Measurements from ENCODE around the gene TMOD2. TPM values are rescaled to one million over a fixed set of nuclear protein-coding genes. Genes with fewer than 3 reads are reported as not detected.

The TMOD2 gene
- total RNA-seq, 2 experiments from 2014 or later: 5.6 to 6.9 TPM

GRCh38 chr15:51721199-51721960 lies 30.0 kb upstream of the TMOD2 start:
- H3K4me1 Mint-ChIP-seq (ENCODE audit: low read depth): peaks cover 31% of the 10 kb centered on the region
- no peaks in the 10 kb centered on the region for H3K27me3 Mint-ChIP-seq
- ChIA-PET POLR2A (no interaction called here), CTCF (interaction anchor here (2.7 kb wide), 1 partner anchor 55 kb away, joined by 9 read pairs; no protein-coding TSS in a partner anchor)
- TF ChIP-seq CTCF (IDR thresholded peaks at IDR 0.05): no peak
- H3K36me3 Mint-ChIP-seq (ENCODE audit: low read depth): peaks cover 53% of the 10 kb centered on the region
- Histone ChIP-seq H3K27me3 (ENCODE audit: control insufficient read depth in 1 of 2, insufficient read depth in 2 of 2, low read length in 2 of 2) (no peaks in the 10 kb centered on the region), H3K9me3 (ENCODE audit: control insufficient read depth in 1 of 2, insufficient read depth in 1 of 2, low read length in 2 of 2) (no peaks in the 10 kb centered on the region), H3K4me3 (ENCODE audit: low read length) (no peak overlapping the region), H3K4me1 (ENCODE audit: insufficient read depth, low read length) (peaks cover 2% of the 10 kb centered on the region), H3K36me3 (ENCODE audit: insufficient read depth, low read length) (peaks cover 34% of the 10 kb centered on the region), H3K27ac (ENCODE audit: low read depth in 1 of 2, low read length in 2 of 2) (no peak overlapping the region)
- no peak for DNase-seq
- intact Hi-C loops (cut with DNase I, micrococcal nuclease): no loop called here
- H3K9me3 Mint-ChIP-seq: no peaks in the 10 kb centered on the region
- no peak overlapping the region for H3K4me3 Mint-ChIP-seq
- ATAC-seq (ENCODE audit: poor library complexity): no peak
- H3K27ac Mint-ChIP-seq: peak overlapping the region; percentile 13

- no peak overlapping the region for H3K4me3 Mint-ChIP-seq
Observed at GRCh38 chr15:51724199-51724598, 27.2 kb upstream of the TMOD2 start.

GRCh38 chr15:51724673-51725072 lies 26.7 kb upstream of the TMOD2 start:
- Histone ChIP-seq H3K9me3 (ENCODE audit: control insufficient read depth in 1 of 2, insufficient read depth in 1 of 2, low read length in 2 of 2) (no peaks in the 10 kb centered on the region), H3K27ac (ENCODE audit: low read depth in 1 of 2, low read length in 2 of 2) (no peak overlapping the region), H3K27me3 (ENCODE audit: control insufficient read depth in 1 of 2, insufficient read depth in 2 of 2, low read length in 2 of 2) (no peaks in the 10 kb centered on the region), H3K4me1 (ENCODE audit: insufficient read depth, low read length) (peaks cover 19% of the 10 kb centered on the region), H3K4me3 (ENCODE audit: low read length) (no peak overlapping the region), H3K36me3 (ENCODE audit: insufficient read depth, low read length) (peaks cover 34% of the 10 kb centered on the region)
- Mint-ChIP-seq H3K4me3 (no peak overlapping the region), H3K27me3 (no peaks in the 10 kb centered on the region), H3K36me3 (ENCODE audit: low read depth) (peaks cover 58% of the 10 kb centered on the region), H3K4me1 (ENCODE audit: low read depth) (peaks cover 48% of the 10 kb centered on the region), H3K9me3 (no peaks in the 10 kb centered on the region), H3K27ac (peak overlapping the region; percentile 62)
- DNase-seq: no peak
- intact Hi-C loops (cut with DNase I, micrococcal nuclease): no loop called here
- ChIA-PET POLR2A (interaction anchor here (2.6 kb wide), 1 partner anchor 13 kb away, joined by 14 read pairs; the partner anchor contains the start of gene LYSMD2), CTCF (no interaction called here)
- no peak for TF ChIP-seq CTCF (IDR thresholded peaks at IDR 0.05)
- ATAC-seq (ENCODE audit: poor library complexity): no peak

More at GRCh38 chr15:51724199-51724598, 27.2 kb upstream of the TMOD2 start:
- no peak for ATAC-seq (ENCODE audit: poor library complexity)
- Mint-ChIP-seq H3K27me3 (no peaks in the 10 kb centered on the region), H3K9me3 (no peaks in the 10 kb centered on the region), H3K27ac (peak overlapping the region; percentile 62), H3K36me3 (ENCODE audit: low read depth) (peaks cover 58% of the 10 kb centered on the region), H3K4me1 (ENCODE audit: low read depth) (peaks cover 47% of the 10 kb centered on the region)
- ChIA-PET POLR2A (interaction anchor here (1.0 kb wide), 1 partner anchor 13 kb away, joined by 3 read pairs; no protein-coding TSS in a partner anchor), CTCF (no interaction called here)
- peaks cover 19% of the 10 kb centered on the region for H3K4me1 ChIP-seq (ENCODE audit: insufficient read depth, low read length)
- H3K4me3 ChIP-seq (ENCODE audit: low read length): no peak overlapping the region
- no peaks in the 10 kb centered on the region for H3K27me3 ChIP-seq (ENCODE audit: control insufficient read depth in 1 of 2, insufficient read depth in 2 of 2, low read length in 2 of 2)
- intact Hi-C loops (cut with DNase I, micrococcal nuclease): no loop called here
- peaks cover 34% of the 10 kb centered on the region for H3K36me3 ChIP-seq (ENCODE audit: insufficient read depth, low read length)
- no peak for TF ChIP-seq CTCF (IDR thresholded peaks at IDR 0.05)
- DNase-seq: no peak
- no peaks in the 10 kb centered on the region for H3K9me3 ChIP-seq (ENCODE audit: control insufficient read depth in 1 of 2, insufficient read depth in 1 of 2, low read length in 2 of 2)
- H3K27ac ChIP-seq (ENCODE audit: low read depth in 1 of 2, low read length in 2 of 2): no peak overlapping the region

Measured in CD4-positive, alpha-beta T cell (primary cell).